Measurements from ENCODE around the gene REC8. TPM values are rescaled to one million over a fixed set of nuclear protein-coding genes. Genes with fewer than 3 reads are reported as not detected.

The REC8 gene
- total and polyA plus RNA-seq, 12 donors = 2.5 to 17.7 (median 4.3) TPM

GRCh38 chr14:24211311-24211710 is 39.4 kb downstream of the REC8 start:
- TF ChIP-seq CTCF (IDR thresholded peaks at IDR 0.05) = no peak
- ATAC-seq = no peak
- H3K36me3 ChIP-seq = peaks cover 0 to 56% (median 26%) of the 10 kb centered on the region in 9 donors

GRCh38 chr14:24212924-24213865 is 41.3 kb downstream of the REC8 start, which contains the start of gene CHMP4A:
TSS of gene CHMP4A (minus strand) at chr14:24213488. CDS start at chr14:24213439, 49 bp downstream.
- WGBS, 2 donors = 0 to 1% methylated on average over 53 of the region's 53 CpGs
- Histone ChIP-seq H3K36me3 (peaks cover 0 to 55% (median 13%) of the 10 kb centered on the region in 9 donors), H3K9me3 (no peaks in the 10 kb centered on the region), H3K4me3 (peak within 1 kb of the TSS; percentile 54 to 93 (median 76)), H3K27me3 (no peaks in the 10 kb centered on the region), H3K27ac (peak within 1 kb of the TSS; percentile 78 to 98 (median 96)), H3K4me1 (peaks cover 0 to 42% (median 26%) of the 10 kb centered on the region in 9 donors)
- ATAC-seq (peak; percentile 92 to 95 (median 94)), DNase-seq (peak; percentile 95 to 97)
- intact Hi-C loops (cut with DNase I) = no loop called here
- peak in 4 of 9 donors; percentile 8 to 52 (median 42) for TF ChIP-seq CTCF (IDR thresholded peaks at IDR 0.05)

More at GRCh38 chr14:24211311-24211710, 39.4 kb downstream of the REC8 start:
- no peak overlapping the region for H3K27ac ChIP-seq
- H3K9me3 ChIP-seq = no peaks in the 10 kb centered on the region
- no peak for DNase-seq
- intact Hi-C loops (cut with DNase I) = no loop called here
- peaks cover 0 to 41% (median 26%) of the 10 kb centered on the region in 9 donors for H3K4me1 ChIP-seq
- H3K27me3 ChIP-seq = no peaks in the 10 kb centered on the region
- no peak overlapping the region for H3K4me3 ChIP-seq
- 92 to 94% methylated on average over 6 of the region's 6 CpGs for WGBS, 2 donors

GRCh38 chr14:24213866-24214662 is 42.2 kb downstream of the REC8 start:
- 86 to 87% methylated on average over 7 of the region's 7 CpGs for WGBS, 2 donors
- no peaks in the 10 kb centered on the region for H3K27me3 ChIP-seq
- no peak for TF ChIP-seq CTCF (IDR thresholded peaks at IDR 0.05)
- H3K9me3 ChIP-seq = no peaks in the 10 kb centered on the region
- DNase-seq (no peak), ATAC-seq (no peak)
- H3K36me3 ChIP-seq = peaks cover 0 to 49% (median 12%) of the 10 kb centered on the region in 9 donors
- peak overlapping the region in 9 of 10 donors; percentile 54 to 93 (median 80) for H3K4me3 ChIP-seq
- H3K27ac ChIP-seq = peak overlapping the region in 9 of 10 donors; percentile 90 to 98 (median 96)
- intact Hi-C loops (cut with DNase I) = no loop called here
- H3K4me1 ChIP-seq = peaks cover 0 to 42% (median 26%) of the 10 kb centered on the region in 9 donors
